ENCODE data around the gene SIL1.
"Not testable (repeated sequence)": the region's sequence is repeated elsewhere in the genome, so short reads cannot be mapped to it uniquely, and the experiment has no call there.

SIL1 gene

GRCh38 chr5:139037732-139038131 is 160.4 kb downstream of the SIL1 start:
- no peak for DNase-seq (ENCODE audit: low read depth, low spot score)

- DNase-seq (ENCODE audit: low read depth, low spot score), result not testable (repeated sequence)
These were observed 161.8 kb downstream of the SIL1 start for GRCh38 chr5:139036332-139036731.

- no peak for DNase-seq (ENCODE audit: low read depth, low spot score)
These were observed 171.0 kb downstream of the SIL1 start for GRCh38 chr5:139027150-139027549.

- DNase-seq (ENCODE audit: low read depth, low spot score), result no peak
These were observed 172.5 kb downstream of the SIL1 start for GRCh38 chr5:139025651-139026050.

GRCh38 chr5:139023286-139023685 is 174.9 kb downstream of the SIL1 start:
- DNase-seq (ENCODE audit: low read depth, low spot score), result no peak

GRCh38 chr5:139022528-139022927 is 175.6 kb downstream of the SIL1 start:
- DNase-seq (ENCODE audit: low read depth, low spot score), result no peak

- no peak for DNase-seq (ENCODE audit: low read depth, low spot score)
These were observed 176.8 kb downstream of the SIL1 start for GRCh38 chr5:139021346-139021745.

GRCh38 chr5:139019880-139020279 is 178.3 kb downstream of the SIL1 start:
- no peak for DNase-seq (ENCODE audit: low read depth, low spot score)

GRCh38 chr5:139019211-139019610 is 179.0 kb downstream of the SIL1 start:
- DNase-seq (ENCODE audit: low read depth, low spot score), result no peak

- DNase-seq (ENCODE audit: low read depth, low spot score), result no peak
These were observed 180.5 kb downstream of the SIL1 start for GRCh38 chr5:139017624-139018023.

GRCh38 chr5:139016186-139016585 is 182.0 kb downstream of the SIL1 start:
- DNase-seq (ENCODE audit: low read depth, low spot score), result no peak

GRCh38 chr5:139014726-139015125 is 183.4 kb downstream of the SIL1 start:
- DNase-seq (ENCODE audit: low read depth, low spot score), result no peak

- DNase-seq (ENCODE audit: low read depth, low spot score), result no peak
These were observed 186.0 kb downstream of the SIL1 start for GRCh38 chr5:139012176-139012575.

GRCh38 chr5:139011156-139011555 is 187.0 kb downstream of the SIL1 start:
- not testable (repeated sequence) for DNase-seq (ENCODE audit: low read depth, low spot score)

- DNase-seq (ENCODE audit: low read depth, low spot score), result no peak
These were observed 193.5 kb downstream of the SIL1 start for GRCh38 chr5:139004374-139005307.

- no peak for DNase-seq (ENCODE audit: low read depth, low spot score)
These were observed 198.5 kb downstream of the SIL1 start for GRCh38 chr5:138999674-139000073.

- no peak for DNase-seq (ENCODE audit: low read depth, low spot score)
These were observed 199.6 kb downstream of the SIL1 start for GRCh38 chr5:138998521-138998920.

GRCh38 chr5:138996120-138996519 is 202.0 kb downstream of the SIL1 start:
- no peak for DNase-seq (ENCODE audit: low read depth, low spot score)

- DNase-seq (ENCODE audit: low read depth, low spot score), result no peak
These were observed 207.1 kb downstream of the SIL1 start for GRCh38 chr5:138990986-138991590.

GRCh38 chr5:138989720-138990119 is 208.4 kb downstream of the SIL1 start:
- no peak for DNase-seq (ENCODE audit: low read depth, low spot score)

- DNase-seq (ENCODE audit: low read depth, low spot score), result no peak
These were observed 211.9 kb downstream of the SIL1 start for GRCh38 chr5:138986186-138986800.

GRCh38 chr5:138985683-138986082 is 212.5 kb downstream of the SIL1 start:
- DNase-seq (ENCODE audit: low read depth, low spot score), result no peak

- DNase-seq (ENCODE audit: low read depth, low spot score), result no peak
These were observed 212.9 kb downstream of the SIL1 start for GRCh38 chr5:138985256-138985655.

All from activated CD4-positive, CD25-positive, alpha-beta regulatory T cell treated with anti-CD3 and anti-CD28 coated beads, Interleukin-2, amount 50 U/mL, for 16 hours (primary cell).